SK-N-SH (cell line): ENCODE measurements around the gene MDK. TPM values are rescaled to one million over a fixed set of nuclear protein-coding genes. Genes with fewer than 3 reads are reported as not detected.

Experiments used
- CTCF ChIA-PET: fragments of 300-600, 350-600 bp; formaldehyde crosslinking; extraction: SDS; loops from one replicate; lab custom pipeline; 2021; lab: Yijun Ruan, JAX
- POLR2A ChIA-PET: fragments of 350-600 bp; sonication (Branson Sonifier 250); formaldehyde crosslinking; extraction: SDS; loops from one replicate; lab custom pipeline; 2020; ENCODE audit warnings: antibody characterized with exemption, inconsistent platforms; lab: Yijun Ruan, JAX
- DNase-seq: peaks from one replicate; pipeline ENCODE4 v3.0.0; 2012
- H2AFZ ChIP-seq: fragments of 200-600 bp; sonication (generic); 2 replicates; pipeline ENCODE4 v1.8.1; 2016; ENCODE audit warnings: antibody characterized with exemption, mild to moderate bottlenecking, low read depth
- H3F3A ChIP-seq: fragments of 200-600 bp; sonication (generic); replicated peaks from 2 replicates; pipeline ENCODE3; 2016; ENCODE audit warnings: antibody characterized with exemption, mild to moderate bottlenecking; ENCODE audit not compliant: insufficient read depth
- H3K27ac ChIP-seq, 2 experiments: fragments of 200-500 bp in 1 of 2; fragments of 200-600 bp in 1 of 2; sonication (Bioruptor generic) in 1 of 2; sonication (generic), shearing (Covaris generic) in 1 of 2; 2 replicates each; pipeline versions ENCODE4 v1.5.1 to v1.6.1; 2014 to 2016; ENCODE audit warnings: low read depth in 2 of 2, inconsistent platforms in 1 of 2, low read length in 1 of 2, mild to moderate bottlenecking in 1 of 2, mixed read lengths in 1 of 2
- H3K27me3 ChIP-seq: fragments of 200-600 bp; sonication (generic), shearing (Covaris generic); 2 replicates; pipeline ENCODE4 v1.6.1; 2016; ENCODE audit warnings: mixed run types; ENCODE audit not compliant: insufficient read depth
- H3K36me3 ChIP-seq, 2 experiments: fragments of 200-500 bp in 1 of 2; fragments of 200-600 bp in 1 of 2; sonication (Bioruptor generic) in 1 of 2; sonication (generic) in 1 of 2; replicated peaks in 1 of 2; 2 replicates each; pipeline versions ENCODE3 to v1.5.1; 2014 to 2016; ENCODE audit warnings: low read length in 1 of 2, mild to moderate bottlenecking in 1 of 2; ENCODE audit not compliant: insufficient read depth in 2 of 2, control insufficient read depth in 1 of 2
- H3K4me1 ChIP-seq, 2 experiments: fragments of 200-500 bp in 1 of 2; fragments of 200-600 bp in 1 of 2; sonication (Bioruptor generic) in 1 of 2; sonication (generic), shearing (Covaris generic) in 1 of 2; 2 replicates each; pipeline versions ENCODE4 v1.5.1 to v1.6.1; 2014 to 2016; ENCODE audit warnings: low read depth in 1 of 2, low read length in 1 of 2, mixed run types in 1 of 2; ENCODE audit not compliant: insufficient read depth in 2 of 2, control insufficient read depth in 1 of 2
- H3K4me2 ChIP-seq: fragments of 200-600 bp; sonication (generic), shearing (Covaris generic); 2 replicates; pipeline ENCODE4 v1.6.1; 2017; ENCODE audit warnings: mixed run types
- H3K4me3 ChIP-seq, 2 experiments: fragments of 200-500 bp in 1 of 2; fragments of 200-600 bp in 1 of 2; sonication (Bioruptor generic) in 1 of 2; sonication (generic), shearing (Covaris generic) in 1 of 2; 2 replicates each; pipeline versions ENCODE4 v1.5.1 to v1.8.1; 2014 to 2016; ENCODE audit warnings: low read depth in 2 of 2, inconsistent platforms in 1 of 2, low read length in 1 of 2, mild to moderate bottlenecking in 1 of 2, mixed read lengths in 1 of 2, moderate library complexity in 1 of 2
- H3K79me2 ChIP-seq: fragments of 200-600 bp; sonication (generic); 2 replicates; pipeline ENCODE4 v1.8.1; 2017; ENCODE audit warnings: mild to moderate bottlenecking; ENCODE audit not compliant: insufficient read depth
- H3K9ac ChIP-seq: fragments of 200-600 bp; sonication (generic); 2 replicates; pipeline ENCODE4 v1.6.1; 2017; ENCODE audit warnings: mixed run types
- H3K9me2 ChIP-seq: fragments of 200-600 bp; sonication (generic); 2 replicates; pipeline ENCODE4 v1.6.1; 2017; ENCODE audit warnings: mixed run types
- H3K9me3 ChIP-seq: fragments of 200-600 bp; sonication (generic); 2 replicates; pipeline ENCODE4 v1.6.1; 2017; ENCODE audit warnings: mixed run types, mild to moderate bottlenecking, moderate library complexity
- H4K20me1 ChIP-seq: fragments of 200-600 bp; sonication (generic); 2 replicates; pipeline ENCODE4 v1.6.1; 2017; ENCODE audit warnings: mild to moderate bottlenecking, mixed run types; ENCODE audit not compliant: insufficient read depth
- CHD2 ChIP-seq: fragments of 150-350 bp; IDR thresholded peaks from 2 replicates; pipeline ENCODE4 v1.6.1; 2018; ENCODE audit warnings: low read length; ENCODE audit not compliant: partially characterized antibody
- ELF1 ChIP-seq: IDR thresholded peaks from 2 replicates; pipeline ENCODE4 v1.4.0; 2012
- EZH2phosphoT487 ChIP-seq: fragments of 200-600 bp; sonication (generic); IDR thresholded peaks from 2 replicates; pipeline ENCODE4 v1.6.1; 2017; ENCODE audit warnings: low read depth, mixed run types, mild to moderate bottlenecking, antibody characterized with exemption, moderate library complexity, borderline replicate concordance
- FOSL2 ChIP-seq: IDR thresholded peaks from 2 replicates; pipeline ENCODE4 v1.4.0; 2012; ENCODE audit warnings: low read depth, mild to moderate bottlenecking, moderate library complexity, borderline replicate concordance
- GABPA ChIP-seq: IDR thresholded peaks from 2 replicates; pipeline ENCODE4 v1.4.0; 2012; ENCODE audit warnings: low read depth, mild to moderate bottlenecking
- GATA2 ChIP-seq: sonication (generic); formaldehyde crosslinking; IDR thresholded peaks from 2 replicates; pipeline ENCODE4 v1.5.0; 2020; ENCODE audit warnings: mild to moderate bottlenecking, missing genetic modification reagents
- MEF2A ChIP-seq: IDR thresholded peaks from 2 replicates; pipeline ENCODE4 v1.4.0; 2012; ENCODE audit warnings: low read depth, borderline replicate concordance
- MXI1 ChIP-seq: IDR thresholded peaks from 2 replicates; pipeline ENCODE4 v1.6.1; 2012; ENCODE audit warnings: mild to moderate bottlenecking, low read depth, low read length, improper control_type of control experiment
- NRF1 ChIP-seq: IDR thresholded peaks from 2 replicates; pipeline ENCODE4 v1.6.1; 2012; ENCODE audit warnings: low read depth, mild to moderate bottlenecking, low read length
- REST ChIP-seq: IDR thresholded peaks from 2 replicates; pipeline ENCODE4 v1.6.1; 2012; ENCODE audit warnings: mild to moderate bottlenecking, low read depth, low read length, moderate library complexity
- RXRA ChIP-seq: IDR thresholded peaks from 2 replicates; pipeline ENCODE4 v1.4.0; 2012; ENCODE audit warnings: low read depth, mild to moderate bottlenecking, borderline replicate concordance
- TAF1 ChIP-seq: IDR thresholded peaks from 2 replicates; pipeline ENCODE4 v1.6.1; 2012; ENCODE audit warnings: low read depth, mild to moderate bottlenecking, low read length, moderate library complexity, borderline replicate concordance
- TCF12 ChIP-seq: IDR thresholded peaks from 2 replicates; pipeline ENCODE4 v1.4.0; 2012
- TEAD4 ChIP-seq: IDR thresholded peaks from 2 replicates; pipeline ENCODE4 v1.4.0; 2012; ENCODE audit warnings: mild to moderate bottlenecking, borderline replicate concordance; ENCODE audit not compliant: insufficient read depth
- USF1 ChIP-seq: IDR thresholded peaks from 2 replicates; pipeline ENCODE4 v1.4.0; 2012; ENCODE audit warnings: low read depth, borderline replicate concordance
- WGBS: methylation state at CpG from one replicate; pipeline ENCODE4 v1.1.6; 2017; ENCODE audit warnings: low lambda C conversion rate; 5-methylcytosine and 5-hydroxymethylcytosine counted together
- polyA plus RNA-seq, 3 experiments: library from polyadenylated mRNA; depleted of rRNA; stranded (reverse); fragments of >200 nt; gene quantifications; 2 replicates each; pipeline ENCODE4 v1.2.3, GENCODE V29; 2012
- TF ChIP-seq, protein P1 (sequence below): fragments of 150-350 bp; IDR thresholded peaks from 2 replicates; pipeline ENCODE4 v1.6.1; 2017; ENCODE audit warnings: antibody characterized with exemption, low read length, low read depth, borderline replicate concordance
- TF ChIP-seq, protein P2 (sequence below): fragments of 150-350 bp; IDR thresholded peaks from 2 replicates; pipeline ENCODE4 v1.6.1; 2016; ENCODE audit warnings: mild to moderate bottlenecking, low read depth, low read length
- TF ChIP-seq, protein P3 (sequence below): IDR thresholded peaks from 2 replicates; pipeline ENCODE4 v1.4.0; 2012; ENCODE audit warnings: low read depth
- TF ChIP-seq, protein P4 (sequence below): IDR thresholded peaks from 2 replicates; pipeline ENCODE4 v1.4.0; 2012; ENCODE audit warnings: low read depth, borderline replicate concordance

MDK gene
- polyA plus RNA-seq, 1 of the 3 experiments (the other 2 are of a cell fraction), result 2,395 TPM

DNA sequence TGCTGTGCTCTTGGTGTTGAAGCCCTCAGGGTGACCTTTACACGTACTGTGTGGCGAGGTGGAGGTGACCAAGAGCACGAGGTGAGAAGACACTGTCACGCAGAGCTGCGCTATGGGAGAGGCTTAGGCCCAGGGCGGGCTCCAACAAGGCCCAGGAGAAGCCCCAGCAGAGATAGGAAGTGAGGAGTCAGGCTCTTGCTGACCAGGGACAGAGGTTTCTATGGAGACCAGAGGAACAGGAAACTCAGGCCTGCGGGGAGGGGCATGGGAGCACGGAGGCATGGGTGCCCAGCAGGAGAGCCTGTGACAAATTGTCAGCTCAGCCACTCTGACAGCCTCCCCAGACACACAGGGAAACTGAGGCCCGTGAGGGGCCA lies 18.4 kb upstream of the MDK start:
- Histone ChIP-seq H3K4me3 (peak overlapping the region; percentile 14 to 24; a peak in 2 of 4 replicates), H3K4me2 (peak overlapping the region; percentile 74), H3K79me2 (peaks cover 43% of the 10 kb centered on the region), H3K27ac (peak overlapping the region; percentile 89 to 91), H3K9me2 (no peaks in the 10 kb centered on the region), H3F3A (peaks cover under 1% of the 10 kb centered on the region), H3K4me1 (peaks cover 32 to 54% of the 10 kb centered on the region in 2 experiments; a peak in 3 of 4 replicates), H2AFZ (no peak overlapping the region), H3K9me3 (no peaks in the 10 kb centered on the region), H3K9ac (peak overlapping the region; percentile 67), H3K27me3 (no peaks in the 10 kb centered on the region), H4K20me1 (no peaks in the 10 kb centered on the region), H3K36me3 (peaks cover 0 to 1% of the 10 kb centered on the region in 2 experiments)
- ChIA-PET POLR2A (no interaction called here), CTCF (interaction anchor here (1.4 to 18.0 kb wide), 5 partner anchors 13 to 491 kb away, joined by 3 to 423 read pairs (median 4); partner anchors contain the start of genes CHRM4 and DGKZ)
- DNase-seq, result peak; percentile 85
- TF ChIP-seq TEAD4 (no peak), MEF2A (no peak), CHD2 (no peak), REST (no peak), GATA2 (CRISPR knock-in tag) (no peak), FOSL2 (no peak), MXI1 (peak; percentile 79), TAF1 (no peak), EZH2phosphoT487 (no peak), GABPA (0 out of 2 replicates have a peak, but pooled peaks have one; percentile 31), NRF1 (no peak), ELF1 (no peak), RXRA (no peak), USF1 (no peak), TCF12 (no peak)
- TF ChIP-seq, protein P1, sequence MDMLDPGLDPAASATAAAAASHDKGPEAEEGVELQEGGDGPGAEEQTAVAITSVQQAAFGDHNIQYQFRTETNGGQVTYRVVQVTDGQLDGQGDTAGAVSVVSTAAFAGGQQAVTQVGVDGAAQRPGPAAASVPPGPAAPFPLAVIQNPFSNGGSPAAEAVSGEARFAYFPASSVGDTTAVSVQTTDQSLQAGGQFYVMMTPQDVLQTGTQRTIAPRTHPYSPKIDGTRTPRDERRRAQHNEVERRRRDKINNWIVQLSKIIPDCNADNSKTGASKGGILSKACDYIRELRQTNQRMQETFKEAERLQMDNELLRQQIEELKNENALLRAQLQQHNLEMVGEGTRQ, result no peak
- TF ChIP-seq, protein P2, sequence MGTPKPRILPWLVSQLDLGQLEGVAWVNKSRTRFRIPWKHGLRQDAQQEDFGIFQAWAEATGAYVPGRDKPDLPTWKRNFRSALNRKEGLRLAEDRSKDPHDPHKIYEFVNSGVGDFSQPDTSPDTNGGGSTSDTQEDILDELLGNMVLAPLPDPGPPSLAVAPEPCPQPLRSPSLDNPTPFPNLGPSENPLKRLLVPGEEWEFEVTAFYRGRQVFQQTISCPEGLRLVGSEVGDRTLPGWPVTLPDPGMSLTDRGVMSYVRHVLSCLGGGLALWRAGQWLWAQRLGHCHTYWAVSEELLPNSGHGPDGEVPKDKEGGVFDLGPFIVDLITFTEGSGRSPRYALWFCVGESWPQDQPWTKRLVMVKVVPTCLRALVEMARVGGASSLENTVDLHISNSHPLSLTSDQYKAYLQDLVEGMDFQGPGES, result no peak
- TF ChIP-seq, protein P3, sequence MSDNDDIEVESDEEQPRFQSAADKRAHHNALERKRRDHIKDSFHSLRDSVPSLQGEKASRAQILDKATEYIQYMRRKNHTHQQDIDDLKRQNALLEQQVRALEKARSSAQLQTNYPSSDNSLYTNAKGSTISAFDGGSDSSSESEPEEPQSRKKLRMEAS, result 0 out of 2 replicates have a peak, but pooled peaks have one; percentile 11
- TF ChIP-seq, protein P4, sequence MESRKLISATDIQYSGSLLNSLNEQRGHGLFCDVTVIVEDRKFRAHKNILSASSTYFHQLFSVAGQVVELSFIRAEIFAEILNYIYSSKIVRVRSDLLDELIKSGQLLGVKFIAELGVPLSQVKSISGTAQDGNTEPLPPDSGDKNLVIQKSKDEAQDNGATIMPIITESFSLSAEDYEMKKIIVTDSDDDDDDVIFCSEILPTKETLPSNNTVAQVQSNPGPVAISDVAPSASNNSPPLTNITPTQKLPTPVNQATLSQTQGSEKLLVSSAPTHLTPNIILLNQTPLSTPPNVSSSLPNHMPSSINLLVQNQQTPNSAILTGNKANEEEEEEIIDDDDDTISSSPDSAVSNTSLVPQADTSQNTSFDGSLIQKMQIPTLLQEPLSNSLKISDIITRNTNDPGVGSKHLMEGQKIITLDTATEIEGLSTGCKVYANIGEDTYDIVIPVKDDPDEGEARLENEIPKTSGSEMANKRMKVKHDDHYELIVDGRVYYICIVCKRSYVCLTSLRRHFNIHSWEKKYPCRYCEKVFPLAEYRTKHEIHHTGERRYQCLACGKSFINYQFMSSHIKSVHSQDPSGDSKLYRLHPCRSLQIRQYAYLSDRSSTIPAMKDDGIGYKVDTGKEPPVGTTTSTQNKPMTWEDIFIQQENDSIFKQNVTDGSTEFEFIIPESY, result no peak
- WGBS, result 46% methylated on average over 9 of the region's 9 CpGs
